ENCODE measurements around the gene PRKCH. TPM values are rescaled to one million over a fixed set of nuclear protein-coding genes. Genes with fewer than 3 reads are reported as not detected.
"Not testable (repeated sequence)": the region's sequence is repeated elsewhere in the genome, so short reads cannot be mapped to it uniquely, and the experiment has no call there.

The PRKCH gene
- total RNA-seq, 1 experiment from 2014 or later = 5.0 TPM

DNA sequence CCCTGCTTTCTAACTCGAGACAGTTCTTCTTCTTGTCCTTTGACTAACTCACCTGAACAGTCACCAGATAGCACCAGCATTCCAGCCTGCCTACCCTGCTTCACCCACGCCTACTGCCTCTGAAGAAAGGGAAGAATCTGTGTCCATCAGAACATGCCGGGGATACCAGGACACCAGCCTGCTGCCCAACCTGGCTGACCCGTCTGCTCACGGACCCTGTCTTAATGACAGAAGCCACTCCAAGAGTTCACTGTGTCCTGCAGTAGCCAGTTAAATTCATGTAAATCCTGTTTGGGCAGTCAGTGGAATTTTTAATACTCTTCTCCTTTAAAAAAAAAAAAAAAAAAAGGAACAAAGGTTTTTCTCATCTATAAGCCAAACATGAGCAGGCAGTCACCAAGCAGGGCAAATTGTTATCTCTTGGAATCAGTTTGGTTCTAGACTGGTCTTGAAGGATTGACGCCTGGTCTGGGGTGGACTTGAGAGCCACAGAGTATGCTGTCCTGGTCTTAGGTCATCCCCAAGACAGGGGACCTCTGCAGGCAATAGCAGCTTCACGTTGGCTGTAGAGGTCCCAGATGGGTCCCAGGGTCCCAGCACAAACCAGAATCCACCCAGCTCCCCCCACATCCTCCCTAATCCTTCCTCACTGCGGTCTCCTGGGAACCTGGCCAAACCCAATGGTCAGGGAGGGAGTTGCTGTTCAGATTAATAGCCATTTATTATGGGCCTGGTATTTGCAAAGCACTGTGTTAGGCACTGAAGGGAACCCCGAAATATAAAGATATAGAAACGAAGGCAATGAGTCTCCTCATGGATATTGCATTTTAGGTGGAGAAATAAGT, 192.8 kb downstream of the PRKCH start:
- no peak for DNase-seq (ENCODE audit: low spot score)

DNA sequence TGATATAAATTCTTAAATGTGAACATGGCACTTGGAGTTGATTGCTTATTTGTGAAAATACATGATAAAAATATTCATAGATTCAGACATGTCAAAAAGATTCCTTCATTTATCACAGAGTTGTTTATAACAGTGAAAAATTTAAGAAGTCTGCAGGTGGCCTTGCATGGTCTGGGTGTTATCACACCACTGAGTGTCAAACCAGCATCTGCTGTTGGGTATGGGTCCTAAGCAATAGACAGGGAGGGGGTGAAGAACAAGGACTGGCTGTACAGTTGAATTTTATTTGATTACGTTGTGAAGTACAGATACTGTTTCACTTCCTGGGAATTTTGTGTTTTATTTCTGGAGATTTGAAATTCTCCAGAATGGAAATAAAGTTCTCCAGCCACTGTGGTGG, 193.5 kb downstream of the PRKCH start:
- DNase-seq (ENCODE audit: low spot score) = no peak

DNA sequence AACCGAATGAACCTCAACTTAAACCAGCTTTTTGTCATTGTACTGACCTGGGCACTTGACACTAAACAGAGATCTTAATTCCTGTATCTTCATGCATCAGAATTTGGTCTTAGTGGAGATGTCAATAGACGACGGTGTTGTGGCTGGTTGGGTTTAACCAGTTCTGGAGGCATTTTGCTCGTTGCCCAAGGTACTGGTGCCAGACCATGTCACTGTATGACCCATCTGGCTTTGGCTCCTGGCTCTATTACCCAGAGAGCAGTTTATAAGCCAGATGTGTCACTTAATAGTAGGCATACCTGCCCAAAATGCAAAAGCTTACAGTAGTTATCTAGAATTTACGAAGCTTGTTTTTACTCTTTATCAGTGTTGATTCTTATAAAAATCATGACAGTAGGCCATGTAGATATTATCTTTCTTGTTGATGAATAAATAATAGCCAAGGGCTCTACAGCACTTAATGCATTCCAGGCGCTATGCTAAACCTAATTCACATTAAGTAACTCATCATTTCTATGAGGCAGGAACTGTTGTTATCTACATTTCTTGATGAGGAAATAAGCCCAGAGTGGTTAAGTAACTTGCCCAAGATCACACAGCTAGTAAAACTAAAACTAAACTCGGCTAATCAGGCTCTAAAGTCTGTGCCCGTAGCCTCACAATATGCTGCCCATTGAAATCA, 194.2 kb downstream of the PRKCH start:
- no peak for DNase-seq (ENCODE audit: low spot score)

DNA sequence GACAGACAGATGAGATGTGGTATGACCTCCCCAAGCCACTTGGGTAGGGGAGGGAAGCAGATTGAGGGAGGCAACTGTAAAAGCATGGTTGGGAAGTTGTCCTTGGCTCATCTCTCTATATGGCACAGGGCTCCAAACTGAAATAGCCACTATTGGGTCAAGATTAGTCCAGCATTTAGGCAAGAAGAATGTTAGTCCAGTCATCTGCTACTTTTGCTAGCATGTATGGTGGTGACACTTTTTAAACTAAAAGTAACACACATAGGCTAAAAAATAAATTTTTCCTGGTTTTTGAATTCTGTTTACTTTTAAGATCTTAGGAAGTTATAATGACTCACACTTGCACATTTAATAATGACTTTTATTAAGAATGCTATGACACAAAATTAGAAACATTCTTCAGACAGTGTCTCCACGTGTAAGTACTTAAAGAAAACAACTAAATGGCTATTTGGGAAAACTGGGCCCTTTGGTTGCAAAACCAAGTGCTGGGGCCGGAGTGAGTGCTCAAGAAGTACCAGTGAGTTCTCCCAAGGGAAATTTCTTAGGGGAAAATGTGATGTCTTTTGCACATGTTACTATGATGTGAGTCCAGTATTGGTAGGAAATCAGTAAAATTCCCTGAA, 194.9 kb downstream of the PRKCH start:
- no peak for DNase-seq (ENCODE audit: low spot score)

DNA sequence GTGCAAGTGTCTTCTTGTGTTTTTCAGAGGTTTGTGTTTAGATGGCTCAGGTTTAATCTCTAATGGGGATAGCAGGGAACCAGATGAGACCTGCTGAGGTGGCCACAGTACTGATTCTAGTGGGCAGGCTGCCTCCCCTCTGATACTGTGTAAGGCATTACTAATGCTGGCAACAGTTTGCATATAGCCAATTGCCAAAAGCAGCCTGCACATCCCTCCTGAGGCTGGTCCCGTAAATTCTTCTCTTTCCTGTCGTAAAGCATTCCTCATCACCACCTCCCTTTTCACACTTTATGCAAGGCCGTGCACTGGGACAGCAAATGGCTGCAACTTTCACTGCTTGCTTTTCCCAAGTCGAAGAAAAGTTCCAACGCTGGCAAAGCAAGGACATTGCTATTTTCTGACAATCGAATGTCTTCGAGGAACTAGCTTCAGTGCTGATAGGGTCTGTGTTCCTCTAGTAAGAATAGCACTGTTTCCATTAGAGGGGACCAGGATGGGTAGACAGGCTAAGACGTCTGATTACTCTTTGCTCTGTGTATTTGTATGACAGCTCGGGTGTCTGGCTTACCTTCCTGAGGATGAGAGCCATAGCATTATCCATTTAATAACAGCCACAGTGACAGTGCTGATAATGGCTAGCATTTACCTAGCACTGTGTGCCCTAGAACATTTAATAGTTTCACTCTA, 195.7 kb downstream of the PRKCH start:
- DNase-seq (ENCODE audit: low spot score) = no peak

DNA sequence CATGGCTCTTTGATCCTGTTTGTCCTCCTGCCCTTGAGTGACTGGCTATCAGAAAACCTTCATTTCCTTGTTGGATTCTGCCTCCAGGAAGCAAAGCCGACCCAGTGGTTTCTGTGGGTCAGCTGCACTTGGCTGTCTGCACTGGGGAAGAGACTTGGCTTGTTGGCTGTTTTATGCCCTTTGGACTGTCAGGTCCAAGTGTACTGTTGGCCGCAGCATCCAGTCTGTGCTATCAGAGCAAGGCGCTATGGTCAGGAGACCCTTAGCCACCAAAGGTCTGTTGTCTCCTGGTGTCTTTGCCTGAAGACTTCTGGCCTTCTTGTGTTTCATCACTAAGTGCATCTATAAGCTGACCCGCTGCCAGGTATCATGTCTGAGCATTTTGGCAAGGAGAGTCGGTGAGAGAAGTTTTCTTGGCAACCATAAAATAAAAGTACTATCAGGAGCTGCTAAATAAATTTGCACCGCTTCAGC, 196.6 kb downstream of the PRKCH start:
- DNase-seq (ENCODE audit: low spot score) = no peak

DNA sequence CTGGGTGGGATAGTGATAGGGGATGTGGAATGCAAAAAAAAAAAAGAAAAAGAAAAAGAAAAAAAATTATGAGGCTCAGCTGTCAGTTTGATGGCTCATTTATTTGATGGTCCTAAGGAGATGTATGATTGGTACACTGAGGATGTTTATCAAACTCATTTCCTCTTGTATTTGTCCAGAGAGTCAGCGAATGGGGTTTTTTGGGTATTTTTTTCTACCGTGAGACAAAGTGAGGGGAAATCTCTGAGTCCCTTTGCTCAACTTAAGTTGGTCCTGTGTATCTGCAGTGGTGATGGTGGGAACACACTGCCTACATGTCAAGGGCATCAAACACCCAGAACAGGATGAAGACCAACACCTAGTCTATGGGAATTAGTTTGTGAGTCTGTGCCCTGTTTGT, 197.0 kb downstream of the PRKCH start:
- no peak for DNase-seq (ENCODE audit: low spot score)

DNA sequence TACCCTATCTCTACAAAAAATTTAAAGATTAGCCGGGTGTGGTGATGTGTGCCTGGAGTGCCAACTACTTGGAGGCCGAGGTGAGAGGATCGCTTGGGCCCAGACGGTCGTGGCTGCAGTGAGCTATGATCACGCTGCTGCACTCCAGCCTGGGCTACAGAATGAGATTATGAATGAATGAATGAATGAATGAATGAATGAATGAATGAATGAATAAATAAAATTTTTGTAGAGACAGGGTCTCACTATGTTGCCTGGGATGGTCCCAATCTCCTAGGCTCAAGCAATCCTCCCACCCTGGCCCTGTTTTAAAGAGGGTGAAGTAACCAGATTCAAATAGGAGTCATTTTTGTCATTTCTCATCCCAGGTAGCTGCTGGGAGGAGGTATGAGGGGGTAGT, 197.7 kb downstream of the PRKCH start:
- DNase-seq (ENCODE audit: low spot score) = no peak

DNA sequence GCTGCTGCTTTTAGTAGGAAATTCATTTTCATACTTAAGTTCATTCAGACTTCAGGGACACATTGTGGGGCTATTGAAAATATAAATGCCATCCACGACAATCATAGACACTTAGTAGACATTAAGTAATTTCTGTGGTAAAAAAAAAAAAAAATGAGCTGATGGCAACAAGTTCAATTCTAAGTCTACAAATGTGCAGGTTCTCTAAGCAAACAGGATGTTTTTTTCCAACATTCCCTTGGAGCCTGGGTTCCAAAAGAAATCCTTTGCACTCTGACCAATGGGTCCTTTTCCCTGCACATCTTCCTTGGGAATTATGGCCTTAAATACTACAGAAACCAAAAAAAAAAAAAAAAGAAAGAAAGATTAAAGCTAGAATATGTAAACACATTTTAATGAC, 198.4 kb downstream of the PRKCH start:
- DNase-seq (ENCODE audit: low spot score) = no peak

DNA sequence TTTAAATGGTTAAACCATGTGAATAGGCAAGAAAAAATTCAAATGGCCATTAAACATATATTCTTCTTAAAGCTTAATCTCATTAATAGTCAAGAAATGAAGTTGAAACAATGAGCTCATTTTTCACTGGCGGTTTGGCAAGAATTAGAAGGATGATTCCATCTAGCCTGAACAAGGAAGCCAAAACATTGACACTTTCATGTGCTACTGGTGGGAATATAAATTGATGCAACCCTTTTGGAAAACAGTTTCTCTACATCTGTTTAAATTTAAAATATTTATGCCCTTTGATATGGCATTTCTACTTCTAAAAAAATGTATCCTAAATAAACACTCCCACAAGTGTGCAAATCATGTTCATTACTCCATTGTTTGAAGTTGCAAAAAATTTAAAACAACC, 199.2 kb downstream of the PRKCH start:
- DNase-seq (ENCODE audit: low spot score) = no peak

DNA sequence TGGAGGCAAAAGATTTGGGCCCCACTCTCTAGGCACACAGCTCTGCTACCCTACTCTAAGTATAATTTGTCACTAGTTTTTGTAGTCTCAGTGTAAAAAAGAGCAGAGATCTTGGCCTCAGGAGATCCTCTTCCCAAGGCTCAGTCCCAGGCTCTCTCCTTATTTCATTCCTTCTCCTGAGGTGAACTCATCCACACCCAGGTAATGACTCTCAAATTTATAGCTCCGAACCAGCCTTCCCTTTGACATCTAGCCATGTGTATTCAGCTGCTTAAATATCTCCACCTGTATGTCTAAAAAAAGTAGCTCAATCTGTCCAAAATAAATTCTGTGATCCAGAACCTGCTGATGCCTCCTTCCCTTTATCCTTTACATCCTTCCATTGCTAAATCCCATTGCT, 200.4 kb downstream of the PRKCH start:
- no peak for DNase-seq (ENCODE audit: low spot score)

DNA sequence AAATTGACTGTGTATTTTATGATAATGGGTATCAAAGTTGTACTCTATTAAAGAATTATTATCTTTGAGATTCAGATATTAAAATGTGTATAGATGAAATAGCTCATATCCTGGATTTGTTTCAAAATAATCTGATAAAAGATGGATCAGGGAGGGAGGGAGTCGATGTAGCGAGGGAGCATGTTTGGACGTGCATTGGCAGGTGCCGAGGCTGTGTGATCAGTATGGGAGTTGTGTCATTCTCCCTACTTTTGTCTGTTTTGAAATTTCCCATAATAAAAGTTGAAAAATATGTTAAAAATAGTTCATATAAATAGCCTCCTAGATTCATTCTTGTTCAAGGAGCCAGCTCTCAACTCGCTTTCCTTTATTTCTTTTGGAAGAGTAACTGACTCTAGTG, 202.4 kb downstream of the PRKCH start:
- DNase-seq (ENCODE audit: low spot score) = no peak

DNA sequence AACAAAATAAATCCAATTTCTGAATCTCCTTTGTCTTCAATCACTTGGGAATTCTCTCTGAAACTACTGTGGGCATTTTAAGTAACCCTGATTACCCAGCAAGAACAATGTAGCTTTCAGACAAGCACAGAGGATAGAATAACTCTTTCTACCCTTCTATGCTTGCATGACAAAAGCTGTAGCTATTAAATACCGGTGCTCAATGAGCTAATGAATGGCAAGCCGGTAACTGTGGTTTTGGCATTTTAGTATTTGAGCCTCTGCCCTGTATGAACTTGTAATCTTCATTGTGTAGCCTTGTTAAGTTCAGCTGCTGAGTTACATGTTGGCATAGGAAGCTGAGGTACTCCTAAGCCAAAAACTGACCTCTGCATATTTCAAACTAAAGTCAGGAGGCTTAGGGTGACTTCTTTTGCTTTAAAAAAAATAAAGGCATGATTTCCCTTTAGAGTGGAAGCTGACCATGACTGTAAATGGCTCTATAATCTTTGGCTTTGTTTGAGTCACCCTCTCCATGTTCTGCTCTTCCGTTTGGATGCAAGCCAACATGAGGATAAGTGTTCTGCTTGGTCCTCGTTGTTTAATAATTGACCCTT, 202.9 kb downstream of the PRKCH start:
- peak; percentile 59 for DNase-seq (ENCODE audit: low spot score)

DNA sequence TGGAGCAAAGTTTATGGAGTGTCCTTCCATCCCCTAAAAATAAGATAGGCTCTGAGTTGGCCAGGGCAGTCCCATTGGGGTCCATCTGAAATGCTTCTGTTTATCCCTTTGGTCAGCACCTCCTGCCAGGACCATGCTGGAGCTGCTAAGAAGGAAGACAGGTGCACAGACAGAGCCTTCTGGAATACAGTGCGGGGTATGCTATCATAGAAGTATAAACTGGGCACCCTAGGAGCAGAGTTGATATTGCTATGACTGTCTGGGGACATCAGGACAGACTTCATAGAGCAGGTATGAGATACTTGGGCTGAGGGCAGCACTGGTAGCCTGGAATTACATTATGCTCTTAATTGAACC, 203.5 kb downstream of the PRKCH start:
- DNase-seq (ENCODE audit: low spot score) = no peak

DNA sequence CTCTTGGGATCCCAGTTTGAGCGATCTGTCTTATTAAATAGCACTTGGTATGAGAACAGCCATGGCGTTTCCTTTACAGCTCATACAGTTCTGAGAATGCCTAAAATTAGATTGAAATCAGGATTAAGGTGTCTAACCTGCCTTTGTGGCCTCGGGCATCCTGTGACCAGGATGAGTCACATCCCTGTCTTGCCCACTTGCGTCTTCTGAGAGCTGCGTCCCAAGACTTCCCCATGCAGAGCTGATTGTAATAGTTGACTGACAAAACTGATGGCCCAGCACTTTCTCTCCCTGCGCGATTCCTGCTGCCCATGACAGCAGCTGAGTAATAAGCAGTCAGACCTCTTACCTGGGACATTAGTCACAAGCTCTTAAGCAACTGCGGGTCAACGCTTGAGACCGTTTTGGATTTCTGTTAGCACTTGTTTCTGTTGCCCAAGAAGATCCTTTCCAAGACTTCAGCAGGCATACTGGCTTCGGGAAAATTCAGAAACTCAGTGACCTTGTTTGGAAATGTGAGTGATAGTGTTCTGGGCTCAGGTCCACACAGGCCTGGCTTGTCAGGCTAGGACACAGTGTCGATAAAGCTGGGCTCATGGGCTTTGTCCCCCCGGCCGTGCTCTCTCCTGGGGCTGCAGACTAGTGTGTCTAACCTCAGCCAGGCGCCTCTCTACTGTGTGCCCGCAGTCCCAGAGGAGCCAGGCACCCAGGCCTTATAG, 204.1 kb downstream of the PRKCH start:
- peak; percentile 65 for DNase-seq (ENCODE audit: low spot score)

DNA sequence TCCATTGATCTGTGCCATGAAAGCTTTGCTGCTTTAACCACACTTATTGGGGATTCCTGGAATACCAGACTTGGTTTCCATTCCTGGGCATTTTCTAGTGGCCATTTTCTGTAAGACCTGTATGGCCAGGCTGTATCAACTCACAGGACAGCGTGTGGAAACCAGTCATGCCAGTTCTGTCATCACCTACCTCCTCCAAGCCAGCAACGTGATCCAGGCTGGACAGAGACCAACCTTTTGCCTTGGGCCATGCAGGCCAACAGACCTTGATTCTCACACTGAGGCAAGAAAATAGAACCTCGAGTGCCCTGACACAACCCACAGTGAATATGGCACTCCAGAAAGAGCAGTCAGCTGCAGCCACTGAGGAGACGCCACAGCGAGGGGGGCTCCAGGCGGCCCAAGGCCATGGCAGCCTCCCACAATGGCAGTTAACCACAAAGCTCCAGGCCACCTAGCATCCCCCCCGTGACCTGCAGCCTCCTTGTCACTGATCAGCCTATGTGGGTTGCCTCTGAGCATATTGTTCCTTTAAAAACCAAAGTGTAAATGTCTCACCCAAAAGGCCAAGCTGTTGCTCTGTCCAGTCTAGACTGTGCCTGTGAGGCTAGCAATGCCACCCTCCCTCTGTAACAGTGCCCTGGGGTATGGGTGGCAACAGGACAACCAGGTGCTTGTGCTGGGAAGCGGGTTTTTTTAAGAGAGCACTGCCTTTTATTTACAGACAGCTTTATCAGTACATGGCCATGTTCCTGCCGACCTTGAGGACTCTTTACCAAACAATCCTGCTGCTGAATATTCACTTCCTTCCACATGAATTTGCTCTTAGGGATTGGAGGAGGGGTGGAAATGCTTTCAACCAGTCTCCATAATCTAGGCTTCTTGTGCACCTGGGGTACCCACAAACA, 205.3 kb downstream of the PRKCH start:
- DNase-seq (ENCODE audit: low spot score) = no peak

DNA sequence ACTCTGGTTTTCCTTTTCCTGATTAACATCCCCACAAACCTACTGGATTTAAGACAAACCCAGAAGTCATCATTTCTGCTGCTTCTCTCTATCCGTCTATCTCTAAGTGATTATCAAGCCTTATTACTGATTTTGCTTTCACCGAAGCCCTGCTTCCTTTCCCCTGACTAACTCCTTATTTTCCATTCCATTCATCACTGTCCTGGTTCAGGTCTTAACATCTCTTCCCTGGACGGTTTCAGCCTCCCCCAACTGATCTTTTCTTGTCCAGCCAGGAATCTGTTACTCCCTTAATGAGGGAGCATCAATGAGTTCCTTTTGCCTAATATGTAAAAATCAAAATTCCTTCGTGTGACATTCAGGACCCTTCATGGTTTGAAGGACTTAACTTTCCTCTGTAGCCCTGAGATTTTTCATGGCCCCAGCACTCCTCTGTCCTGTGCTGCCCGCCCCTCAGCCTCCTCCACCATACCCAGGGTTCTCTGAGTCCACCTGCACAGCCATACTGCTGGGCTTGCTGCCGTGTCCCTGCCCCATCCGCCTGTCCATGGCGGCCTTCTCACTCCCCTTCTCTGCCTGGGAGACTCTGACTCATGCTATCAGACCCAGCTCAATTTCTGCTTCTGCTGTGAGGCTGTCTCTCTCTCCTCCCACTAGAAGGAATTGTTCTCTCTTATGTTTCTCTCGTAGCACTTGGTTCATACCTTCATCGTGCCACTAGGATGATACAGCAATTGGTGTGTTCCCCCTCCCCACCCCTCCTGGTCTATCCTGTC, 206.1 kb downstream of the PRKCH start:
- peak; percentile 73 for DNase-seq (ENCODE audit: low spot score)

DNA sequence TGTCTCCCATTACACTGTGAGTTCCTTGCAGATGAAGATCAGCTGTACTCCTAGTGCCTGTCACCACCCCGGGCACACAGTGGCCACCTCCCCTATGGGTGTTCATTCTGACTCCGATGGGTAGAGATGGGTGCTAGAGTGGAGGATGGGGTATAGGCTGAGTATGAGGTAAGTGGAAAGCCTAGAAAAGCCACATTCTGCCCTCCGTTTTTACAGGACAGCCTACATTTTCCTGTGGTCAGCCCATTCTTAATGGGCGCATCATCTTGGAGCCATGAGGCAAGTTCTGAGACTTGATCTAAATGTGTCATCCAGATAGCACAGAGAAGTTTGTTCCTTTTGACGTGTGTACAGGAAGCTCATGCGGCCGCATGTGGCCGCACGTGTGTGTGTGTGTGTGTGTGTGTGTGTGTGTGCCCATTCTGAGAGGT, 207.2 kb downstream of the PRKCH start:
- DNase-seq (ENCODE audit: low spot score) = peak; percentile 66

DNA sequence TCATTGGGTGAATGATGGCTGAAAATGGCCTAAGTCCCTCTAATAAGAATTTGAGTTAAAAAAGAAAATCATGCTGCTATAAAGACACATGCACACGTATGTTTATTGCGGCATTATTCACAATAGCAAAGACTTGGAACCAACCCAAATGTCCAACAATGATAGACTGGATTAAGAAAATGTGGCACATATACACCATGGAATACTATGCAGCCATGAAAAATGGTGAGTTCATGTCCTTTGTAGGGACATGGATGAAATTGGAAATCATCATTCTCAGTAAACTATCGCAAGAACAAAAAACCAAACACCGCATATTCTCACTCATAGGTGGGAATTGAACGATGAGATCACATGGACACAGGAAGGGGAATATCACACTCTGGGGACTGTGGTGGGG, 208.0 kb downstream of the PRKCH start:
- DNase-seq (ENCODE audit: low spot score) = not testable (repeated sequence)

Measured in H4 (cell line).